Fibroblast of upper back skin (primary cell): ENCODE data around the gene SEPTIN7.
"Not testable (repeated sequence)": the region's sequence is repeated elsewhere in the genome, so short reads cannot be mapped to it uniquely, and the experiment has no call there.

ENCODE experiments used
- DNase-seq: peaks from one replicate; pipeline ENCODE4 v3.0.0-alpha.2; 2013

SEPTIN7 gene

GRCh38 chr7:35800718-35801391, at the start of gene SEPTIN7:
Gene SEPTIN7, plus strand, starts transcription at chr7:35801057. Its CDS starts 153 bp downstream, at chr7:35801210.
- peak; percentile 99 for DNase-seq

- peak; percentile 32 for DNase-seq
Measured at GRCh38 chr7:35752742-35753141, 48.1 kb upstream of the SEPTIN7 start.

GRCh38 chr7:35753761-35754603, 46.9 kb upstream of the SEPTIN7 start:
- peak; percentile 82 for DNase-seq

DNA sequence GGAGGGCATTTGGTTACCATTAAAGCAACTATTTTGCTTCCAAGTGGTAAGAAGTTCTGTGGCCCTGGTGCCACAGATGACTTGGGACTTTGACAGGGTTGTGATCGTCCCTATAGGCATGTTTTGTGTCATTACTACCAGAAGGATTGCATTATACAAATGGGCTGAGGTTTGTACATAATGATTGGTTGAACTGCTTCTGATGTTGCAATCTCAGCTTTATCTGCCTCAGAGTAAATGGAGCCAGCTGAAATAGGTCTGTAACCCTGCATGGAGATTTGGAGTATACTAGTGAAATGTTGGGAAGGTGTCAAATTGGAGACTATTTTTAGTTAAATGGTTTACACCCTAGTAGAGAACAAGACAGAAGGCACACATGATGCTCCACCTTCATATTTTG, 46.1 kb upstream of the SEPTIN7 start:
- peak; percentile 25 for DNase-seq

DNA sequence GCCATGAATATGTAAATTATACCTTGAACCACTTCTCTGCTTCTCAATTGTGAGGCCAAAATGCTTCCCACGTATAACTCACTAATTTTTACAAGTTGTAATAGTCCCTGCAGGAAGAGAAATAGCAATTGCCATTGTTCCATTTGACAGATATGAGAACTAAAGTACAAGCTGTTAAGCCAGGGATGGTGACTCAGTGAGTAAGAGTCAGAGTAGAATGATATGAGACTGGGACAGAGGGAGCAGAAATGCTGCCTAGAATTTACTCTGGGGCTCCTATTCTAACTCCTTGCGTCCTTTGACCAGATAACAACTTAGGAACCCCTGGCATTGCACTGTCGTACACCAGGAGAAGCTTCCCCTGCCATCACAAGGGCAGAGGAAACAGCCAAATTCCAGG, 45.1 kb upstream of the SEPTIN7 start:
- no peak for DNase-seq

- DNase-seq: not testable (repeated sequence)
Measured at GRCh38 chr7:35756453-35756852, 44.4 kb upstream of the SEPTIN7 start.

DNA sequence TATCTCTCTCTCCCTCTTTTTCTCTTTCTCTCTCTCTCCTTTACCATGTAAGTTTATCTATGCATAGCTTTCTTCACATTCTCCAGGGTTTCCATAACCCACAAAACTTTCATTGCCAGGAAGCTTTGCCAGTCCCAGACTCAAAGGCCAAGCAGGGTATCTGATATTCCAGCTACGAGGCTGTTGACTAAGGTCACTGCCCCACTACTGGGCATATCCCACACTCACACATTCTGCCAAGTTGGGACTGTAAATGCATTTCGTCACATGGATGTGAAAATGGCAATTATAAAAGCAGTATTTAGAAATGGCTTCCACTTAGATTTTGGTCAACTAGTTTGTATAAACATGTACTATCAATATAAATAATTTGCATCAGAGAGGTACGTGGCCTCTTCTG, 43.3 kb upstream of the SEPTIN7 start:
- no peak for DNase-seq

- no peak for DNase-seq
Measured at GRCh38 chr7:35758421-35758820, 42.4 kb upstream of the SEPTIN7 start.

- no peak for DNase-seq
Measured at GRCh38 chr7:35760143-35760745, 40.6 kb upstream of the SEPTIN7 start.

GRCh38 chr7:35761871-35762677, 38.8 kb upstream of the SEPTIN7 start:
- DNase-seq: peak; percentile 66

- no peak for DNase-seq
Measured at GRCh38 chr7:35762781-35763180, 38.1 kb upstream of the SEPTIN7 start.

- no peak for DNase-seq
Measured at GRCh38 chr7:35768346-35768745, 32.5 kb upstream of the SEPTIN7 start.

- no peak for DNase-seq
Measured at GRCh38 chr7:35771776-35772175, 29.1 kb upstream of the SEPTIN7 start.

- DNase-seq: no peak
Measured at GRCh38 chr7:35773994-35774393, 26.9 kb upstream of the SEPTIN7 start.

DNA sequence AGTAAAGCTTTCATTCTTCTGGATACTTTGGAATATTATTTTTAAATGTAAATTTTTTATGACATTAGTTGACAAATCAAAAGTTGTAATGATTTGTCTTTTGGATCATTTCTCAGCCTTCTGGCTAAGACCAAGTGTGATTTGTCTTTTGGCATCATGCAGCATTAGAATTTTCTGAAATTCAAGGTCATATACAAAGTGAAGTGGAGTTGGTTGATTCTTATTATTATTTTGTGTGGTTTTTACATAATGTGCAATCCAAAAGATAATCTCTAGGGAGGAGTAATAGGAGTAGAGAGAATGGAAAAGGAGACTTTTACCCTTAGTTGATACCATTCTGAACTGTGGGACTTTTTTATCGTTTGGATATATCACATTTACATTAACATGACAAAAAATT, 24.2 kb upstream of the SEPTIN7 start:
- DNase-seq: no peak

DNA sequence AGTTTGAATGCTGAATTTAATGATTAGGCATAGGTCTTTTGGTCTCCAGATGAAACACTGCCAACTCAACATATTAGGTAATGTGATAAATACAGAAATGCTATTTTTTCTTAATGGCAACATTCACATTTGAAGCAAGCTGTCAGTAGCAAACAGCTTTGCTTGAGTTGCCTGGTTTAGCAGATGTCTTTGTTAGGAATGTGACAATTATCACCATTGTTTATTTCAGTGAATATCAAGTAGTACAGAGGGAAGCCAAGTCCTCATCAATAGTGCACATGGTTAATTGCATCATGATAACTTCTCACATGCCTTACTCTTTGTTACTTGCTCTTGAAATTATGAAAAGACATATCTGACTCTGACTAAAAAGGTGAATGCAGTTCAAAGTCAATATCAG, 23.7 kb upstream of the SEPTIN7 start:
- no peak for DNase-seq

- DNase-seq: no peak
Measured at GRCh38 chr7:35780070-35780469, 20.8 kb upstream of the SEPTIN7 start.

- no peak for DNase-seq
Measured at GRCh38 chr7:35781200-35781701, 19.6 kb upstream of the SEPTIN7 start.

- no peak for DNase-seq
Measured at GRCh38 chr7:35781767-35782515, 18.9 kb upstream of the SEPTIN7 start.

- DNase-seq: no peak
Measured at GRCh38 chr7:35784332-35784731, 16.5 kb upstream of the SEPTIN7 start.

GRCh38 chr7:35785250-35785649, 15.6 kb upstream of the SEPTIN7 start:
- DNase-seq: no peak

- no peak for DNase-seq
Measured at GRCh38 chr7:35787925-35788324, 12.9 kb upstream of the SEPTIN7 start.
